Measurements from ENCODE around the gene ZBTB17. TPM values are rescaled to one million over a fixed set of nuclear protein-coding genes. Genes with fewer than 3 reads are reported as not detected.

ZBTB17 gene
- total and polyA plus RNA-seq, 9 of the 15 experiments (the other 6 are each of a cell fraction or from before 2014, with no cell fraction given), result 1.1 to 53.4 (median 29.6) TPM

GRCh38 chr1:15975805-15976680, at the start of gene ZBTB17 (continued):
- TF ChIP-seq RREB1 (CRISPR knock-in tag; IDR thresholded peaks at IDR 0.05), result no peak
- no peak for TF ChIP-seq AFF1 (IDR thresholded peaks at IDR 0.05; ENCODE audit: low read depth in 1 of 2, partially characterized antibody in 2 of 2)
- TF ChIP-seq NELFE (IDR thresholded peaks at IDR 0.05; ENCODE audit: insufficient read depth, insufficient read length), result no peak
- TF ChIP-seq ZNF398 (CRISPR knock-in tag; IDR thresholded peaks at IDR 0.05), result no peak
- TF ChIP-seq ZFP91 (CRISPR knock-in tag; IDR thresholded peaks at IDR 0.05), result 0 out of 2 replicates have a peak, but pooled peaks have one; percentile 76
- 0 out of 2 replicates have a peak, but pooled peaks have one; percentile 33 for TF ChIP-seq CHD2 (IDR thresholded peaks at IDR 0.05; ENCODE audit: low read depth, low read length)
- TF ChIP-seq ZNF408 (CRISPR knock-in tag; IDR thresholded peaks at IDR 0.05; ENCODE audit: low read depth), result no peak
- TF ChIP-seq ILK (tag; IDR thresholded peaks at IDR 0.05; ENCODE audit: borderline replicate concordance, low read depth), result no peak
- no peak for TF ChIP-seq SMC3 (conservative IDR thresholded peaks at IDR 0.05; ENCODE audit: insufficient read depth, low read depth, low read length)
- peak; percentile 72 for TF ChIP-seq TAF9B (IDR thresholded peaks at IDR 0.05; ENCODE audit: partially characterized antibody)
- no peak for TF ChIP-seq SP2 (IDR thresholded peaks at IDR 0.05; ENCODE audit: extremely low read depth, low read depth, low read length, poor library complexity, severe bottlenecking)

Measured in K562 (cell line).